ENCODE results near the gene IPPK. TPM values are rescaled to one million over a fixed set of nuclear protein-coding genes. Genes with fewer than 3 reads are reported as not detected.
"Not testable (repeated sequence)": the region's sequence is repeated elsewhere in the genome, so short reads cannot be mapped to it uniquely, and the experiment has no call there.

The IPPK gene
- total RNA-seq, 1 experiment from 2014 or later = 15.4 TPM

DNA sequence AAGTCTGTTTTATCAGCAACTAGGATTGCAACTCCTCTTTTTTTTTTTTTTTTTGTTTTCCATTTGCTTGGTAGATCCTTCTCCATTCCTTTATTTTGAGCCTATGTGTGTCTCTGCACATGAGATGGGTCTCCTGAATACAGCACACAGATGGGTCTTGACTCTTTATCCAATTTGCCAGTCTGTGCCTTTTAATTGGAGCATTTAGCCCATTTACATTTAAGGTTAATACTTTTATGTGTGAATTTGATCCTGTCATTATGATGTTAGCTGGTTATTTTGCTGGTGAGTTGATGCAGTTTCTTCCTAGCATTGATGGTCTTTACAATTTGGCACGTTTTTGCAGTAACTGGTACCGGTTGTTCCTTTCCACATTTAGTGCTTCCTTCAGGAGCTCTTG lies 98.1 kb downstream of the IPPK start:
- H3K9ac ChIP-seq (ENCODE audit: low read length); H3K4me3 ChIP-seq (replicated peaks in 1 of 2; ENCODE audit: low read depth in 1 of 2, low read length in 2 of 2); H3K27ac ChIP-seq (ENCODE audit: low read depth, low read length); DNase-seq (ENCODE audit: low read depth, low spot score); POLR2A ChIA-PET; H2AFZ ChIP-seq (ENCODE audit: low read depth, low read length, poor library complexity, severe bottlenecking); H3K27me3 ChIP-seq (ENCODE audit: insufficient read depth, low read length); RAD21 ChIA-PET (ENCODE audit: low non-redundant PET in 1 of 2, low total read pairs in 2 of 2, uncharacterized antibody in 2 of 2, unreplicated experiment in 2 of 2); ATAC-seq; H3K4me2 ChIP-seq (ENCODE audit: low read length); CTCF ChIA-PET; H3K4me1 ChIP-seq (ENCODE audit: control insufficient read depth in 1 of 2, insufficient read depth in 2 of 2, low read length in 2 of 2); H3K36me3 ChIP-seq (ENCODE audit: control insufficient read depth in 1 of 2, insufficient read depth in 2 of 2, low read length in 2 of 2); H3K9me3 ChIP-seq (ENCODE audit: control insufficient read depth in 1 of 2, insufficient read depth in 1 of 2, low read depth in 1 of 2, low read length in 2 of 2); H4K20me1 ChIP-seq (ENCODE audit: insufficient read depth); H3K79me2 ChIP-seq (ENCODE audit: insufficient read depth, low read length); H3K9me2 ChIP-seq (ENCODE audit: insufficient read depth); intact Hi-C loops (cut with micrococcal nuclease); BruUV-seq (replicated peaks): not testable (repeated sequence)

DNA sequence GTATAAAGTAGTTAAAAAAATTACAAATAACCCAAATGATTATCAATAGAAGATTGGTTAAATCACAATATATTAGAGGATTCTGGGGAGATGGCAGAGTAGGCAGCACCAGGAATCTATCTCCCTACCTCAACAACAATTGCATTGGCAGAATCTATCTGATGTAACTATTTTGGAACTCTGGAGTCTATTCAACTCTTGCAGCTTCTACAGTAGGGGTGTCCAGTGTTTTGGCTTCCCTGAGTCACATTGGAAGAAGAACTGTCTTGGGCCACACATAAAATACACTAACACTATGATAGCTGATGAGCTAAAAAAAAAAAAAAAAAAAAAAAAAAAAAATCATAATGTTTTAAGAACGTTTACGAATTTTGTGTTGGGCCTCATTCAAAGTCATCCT lies 104.9 kb downstream of the IPPK start:
- Histone ChIP-seq H3K27me3 (ENCODE audit: insufficient read depth, low read length) (no peaks in the 10 kb centered on the region), H3K4me3 (replicated peaks in 1 of 2; ENCODE audit: low read depth in 1 of 2, low read length in 2 of 2) (no peak overlapping the region), H3K4me2 (ENCODE audit: low read length) (no peak overlapping the region), H3K9ac (ENCODE audit: low read length) (no peak overlapping the region), H3K79me2 (ENCODE audit: insufficient read depth, low read length) (no peaks in the 10 kb centered on the region), H3K4me1 (ENCODE audit: control insufficient read depth in 1 of 2, insufficient read depth in 2 of 2, low read length in 2 of 2) (no peaks in the 10 kb centered on the region), H3K36me3 (ENCODE audit: control insufficient read depth in 1 of 2, insufficient read depth in 2 of 2, low read length in 2 of 2) (no peaks in the 10 kb centered on the region), H3K9me3 (ENCODE audit: control insufficient read depth in 1 of 2, insufficient read depth in 1 of 2, low read depth in 1 of 2, low read length in 2 of 2) (no peaks in the 10 kb centered on the region), H4K20me1 (ENCODE audit: insufficient read depth) (no peaks in the 10 kb centered on the region), H3K9me2 (ENCODE audit: insufficient read depth) (no peaks in the 10 kb centered on the region), H3K27ac (ENCODE audit: low read depth, low read length) (no peak overlapping the region), H2AFZ (ENCODE audit: low read depth, low read length, poor library complexity, severe bottlenecking) (no peak overlapping the region)
- ChIA-PET RAD21 (ENCODE audit: low non-redundant PET in 1 of 2, low total read pairs in 2 of 2, uncharacterized antibody in 2 of 2, unreplicated experiment in 2 of 2) (no interaction called here), POLR2A (no interaction called here), CTCF (no interaction called here)
- BruUV-seq (replicated peaks) = no TSS peak
- DNase-seq (ENCODE audit: low read depth, low spot score) = no peak
- intact Hi-C loops (cut with micrococcal nuclease) = no loop called here
- TF ChIP-seq SP1 (IDR thresholded peaks at IDR 0.05; ENCODE audit: low read depth) (no peak), ELF1 (IDR thresholded peaks at IDR 0.05; ENCODE audit: borderline replicate concordance, low read depth) (no peak), FOSL1 (IDR thresholded peaks at IDR 0.05; ENCODE audit: low read depth) (no peak), EGR1 (IDR thresholded peaks at IDR 0.05; ENCODE audit: low read depth) (no peak), RAD21 (IDR thresholded peaks at IDR 0.05; ENCODE audit: low read depth) (no peak), TCF7L2 (IDR thresholded peaks at IDR 0.05; ENCODE audit: borderline replicate concordance, extremely low read depth, insufficient read depth, insufficient read length) (no peak), YY1 (IDR thresholded peaks at IDR 0.05; ENCODE audit: extremely low read depth, insufficient replicate concordance, low read depth, low read length) (no peak)
- TF ChIP-seq, protein P1, sequence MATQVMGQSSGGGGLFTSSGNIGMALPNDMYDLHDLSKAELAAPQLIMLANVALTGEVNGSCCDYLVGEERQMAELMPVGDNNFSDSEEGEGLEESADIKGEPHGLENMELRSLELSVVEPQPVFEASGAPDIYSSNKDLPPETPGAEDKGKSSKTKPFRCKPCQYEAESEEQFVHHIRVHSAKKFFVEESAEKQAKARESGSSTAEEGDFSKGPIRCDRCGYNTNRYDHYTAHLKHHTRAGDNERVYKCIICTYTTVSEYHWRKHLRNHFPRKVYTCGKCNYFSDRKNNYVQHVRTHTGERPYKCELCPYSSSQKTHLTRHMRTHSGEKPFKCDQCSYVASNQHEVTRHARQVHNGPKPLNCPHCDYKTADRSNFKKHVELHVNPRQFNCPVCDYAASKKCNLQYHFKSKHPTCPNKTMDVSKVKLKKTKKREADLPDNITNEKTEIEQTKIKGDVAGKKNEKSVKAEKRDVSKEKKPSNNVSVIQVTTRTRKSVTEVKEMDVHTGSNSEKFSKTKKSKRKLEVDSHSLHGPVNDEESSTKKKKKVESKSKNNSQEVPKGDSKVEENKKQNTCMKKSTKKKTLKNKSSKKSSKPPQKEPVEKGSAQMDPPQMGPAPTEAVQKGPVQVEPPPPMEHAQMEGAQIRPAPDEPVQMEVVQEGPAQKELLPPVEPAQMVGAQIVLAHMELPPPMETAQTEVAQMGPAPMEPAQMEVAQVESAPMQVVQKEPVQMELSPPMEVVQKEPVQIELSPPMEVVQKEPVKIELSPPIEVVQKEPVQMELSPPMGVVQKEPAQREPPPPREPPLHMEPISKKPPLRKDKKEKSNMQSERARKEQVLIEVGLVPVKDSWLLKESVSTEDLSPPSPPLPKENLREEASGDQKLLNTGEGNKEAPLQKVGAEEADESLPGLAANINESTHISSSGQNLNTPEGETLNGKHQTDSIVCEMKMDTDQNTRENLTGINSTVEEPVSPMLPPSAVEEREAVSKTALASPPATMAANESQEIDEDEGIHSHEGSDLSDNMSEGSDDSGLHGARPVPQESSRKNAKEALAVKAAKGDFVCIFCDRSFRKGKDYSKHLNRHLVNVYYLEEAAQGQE (IDR thresholded peaks at IDR 0.05; ENCODE audit: low read depth) = no peak
- TF ChIP-seq, protein P2, sequence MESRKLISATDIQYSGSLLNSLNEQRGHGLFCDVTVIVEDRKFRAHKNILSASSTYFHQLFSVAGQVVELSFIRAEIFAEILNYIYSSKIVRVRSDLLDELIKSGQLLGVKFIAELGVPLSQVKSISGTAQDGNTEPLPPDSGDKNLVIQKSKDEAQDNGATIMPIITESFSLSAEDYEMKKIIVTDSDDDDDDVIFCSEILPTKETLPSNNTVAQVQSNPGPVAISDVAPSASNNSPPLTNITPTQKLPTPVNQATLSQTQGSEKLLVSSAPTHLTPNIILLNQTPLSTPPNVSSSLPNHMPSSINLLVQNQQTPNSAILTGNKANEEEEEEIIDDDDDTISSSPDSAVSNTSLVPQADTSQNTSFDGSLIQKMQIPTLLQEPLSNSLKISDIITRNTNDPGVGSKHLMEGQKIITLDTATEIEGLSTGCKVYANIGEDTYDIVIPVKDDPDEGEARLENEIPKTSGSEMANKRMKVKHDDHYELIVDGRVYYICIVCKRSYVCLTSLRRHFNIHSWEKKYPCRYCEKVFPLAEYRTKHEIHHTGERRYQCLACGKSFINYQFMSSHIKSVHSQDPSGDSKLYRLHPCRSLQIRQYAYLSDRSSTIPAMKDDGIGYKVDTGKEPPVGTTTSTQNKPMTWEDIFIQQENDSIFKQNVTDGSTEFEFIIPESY (IDR thresholded peaks at IDR 0.05; ENCODE audit: extremely low read depth, insufficient replicate concordance, low read length) = no peak
- ATAC-seq = no peak

Data from HCT116 (cell line).